Tibial artery (tissue), 4 donors: ENCODE data around the gene SPRR2A.
"Not testable (repeated sequence)": the region's sequence is repeated elsewhere in the genome, so short reads cannot be mapped to it uniquely, and the experiment has no call there.

Experiments used
- DNase-seq, 2 donors: peaks; one replicate each; pipeline ENCODE4 v3.0.0-alpha.2; 2019
- H3K27ac ChIP-seq, 2 donors: fragments of 200-600 bp; sonication (generic) in 1 of 2; 1 replicate in 1 of 2; 2 replicates in 1 of 2; pipeline ENCODE4 v1.5.1; 2018 to 2019; ENCODE audit warnings: mild to moderate bottlenecking in 1 of 2
- H3K27me3 ChIP-seq, 2 donors: fragments of 200-600 bp; sonication (generic) in 1 of 2; one replicate each; pipeline versions ENCODE4 v1.5.1 to v1.6.0; 2016 to 2019
- H3K36me3 ChIP-seq, 3 donors: fragments of 200-600 bp; sonication (generic) in 2 of 3; one replicate each; pipeline ENCODE4 v1.5.1; 2016 to 2019; ENCODE audit warnings: mild to moderate bottlenecking in 2 of 3
- H3K4me1 ChIP-seq, 4 donors: fragments of 200-600 bp; sonication (generic) in 2 of 4; 1 replicate in 3 of 4; 2 replicates in 1 of 4; pipeline ENCODE4 v1.5.1; 2016 to 2019
- H3K4me3 ChIP-seq, 2 donors: fragments of 200-600 bp; sonication (generic) in 1 of 2; 1 replicate in 1 of 2; 2 replicates in 1 of 2; pipeline ENCODE4 v1.5.1; 2018 to 2019; ENCODE audit warnings: mild to moderate bottlenecking in 2 of 2
- H3K9me3 ChIP-seq, 3 donors: fragments of 200-600 bp; sonication (generic) in 1 of 3; one replicate each; pipeline ENCODE4 v1.5.1; 2016 to 2019
- intact Hi-C: fragments of 100-400 bp; cut with DNase I; formaldehyde crosslinking; loops from one replicate; pipeline ENCODE4 v1.15.0; 2023; ENCODE audit warnings: low total_unique reads
- TF ChIP-seq, protein P1 (sequence below), 2 experiments: fragments of 200-600 bp in 1 of 2; fragments of 450-650 bp in 1 of 2; IDR thresholded peaks; one replicate each; pipeline ENCODE4 v1.5.1; 2017 to 2019; ENCODE audit warnings: antibody characterized with exemption in 2 of 2, mild to moderate bottlenecking in 1 of 2, moderate library complexity in 1 of 2

SPRR2A gene

DNA sequence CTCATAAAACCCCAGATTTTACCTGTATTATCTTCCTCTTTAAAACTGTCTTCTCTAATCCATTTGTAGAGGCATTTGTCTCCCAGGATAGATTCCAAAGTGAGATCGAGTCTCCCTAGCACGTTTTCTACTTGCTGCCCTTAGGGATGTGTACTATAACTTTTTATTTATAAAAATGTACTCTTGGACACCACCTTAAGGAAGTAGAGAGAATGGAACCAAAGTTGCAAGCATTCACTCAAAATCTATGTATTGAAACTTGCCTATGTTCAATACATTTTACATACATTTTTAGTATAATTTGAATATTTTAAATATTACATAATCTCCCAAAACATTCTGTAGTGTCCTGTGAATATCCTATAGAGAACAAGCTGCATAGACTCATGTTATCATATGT is 842 bp upstream of the SPRR2A start:
- intact Hi-C loops = no loop called here
- Histone ChIP-seq H3K4me1 (no peaks in the 10 kb centered on the region), H3K36me3 (no peaks in the 10 kb centered on the region), H3K27me3 (no peaks in the 10 kb centered on the region), H3K4me3 (no peak overlapping the region), H3K27ac (no peak overlapping the region), H3K9me3 (no peaks in the 10 kb centered on the region)
- no peak for DNase-seq
- TF ChIP-seq, protein P1, sequence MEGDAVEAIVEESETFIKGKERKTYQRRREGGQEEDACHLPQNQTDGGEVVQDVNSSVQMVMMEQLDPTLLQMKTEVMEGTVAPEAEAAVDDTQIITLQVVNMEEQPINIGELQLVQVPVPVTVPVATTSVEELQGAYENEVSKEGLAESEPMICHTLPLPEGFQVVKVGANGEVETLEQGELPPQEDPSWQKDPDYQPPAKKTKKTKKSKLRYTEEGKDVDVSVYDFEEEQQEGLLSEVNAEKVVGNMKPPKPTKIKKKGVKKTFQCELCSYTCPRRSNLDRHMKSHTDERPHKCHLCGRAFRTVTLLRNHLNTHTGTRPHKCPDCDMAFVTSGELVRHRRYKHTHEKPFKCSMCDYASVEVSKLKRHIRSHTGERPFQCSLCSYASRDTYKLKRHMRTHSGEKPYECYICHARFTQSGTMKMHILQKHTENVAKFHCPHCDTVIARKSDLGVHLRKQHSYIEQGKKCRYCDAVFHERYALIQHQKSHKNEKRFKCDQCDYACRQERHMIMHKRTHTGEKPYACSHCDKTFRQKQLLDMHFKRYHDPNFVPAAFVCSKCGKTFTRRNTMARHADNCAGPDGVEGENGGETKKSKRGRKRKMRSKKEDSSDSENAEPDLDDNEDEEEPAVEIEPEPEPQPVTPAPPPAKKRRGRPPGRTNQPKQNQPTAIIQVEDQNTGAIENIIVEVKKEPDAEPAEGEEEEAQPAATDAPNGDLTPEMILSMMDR (IDR thresholded peaks at IDR 0.05) = no peak

DNA sequence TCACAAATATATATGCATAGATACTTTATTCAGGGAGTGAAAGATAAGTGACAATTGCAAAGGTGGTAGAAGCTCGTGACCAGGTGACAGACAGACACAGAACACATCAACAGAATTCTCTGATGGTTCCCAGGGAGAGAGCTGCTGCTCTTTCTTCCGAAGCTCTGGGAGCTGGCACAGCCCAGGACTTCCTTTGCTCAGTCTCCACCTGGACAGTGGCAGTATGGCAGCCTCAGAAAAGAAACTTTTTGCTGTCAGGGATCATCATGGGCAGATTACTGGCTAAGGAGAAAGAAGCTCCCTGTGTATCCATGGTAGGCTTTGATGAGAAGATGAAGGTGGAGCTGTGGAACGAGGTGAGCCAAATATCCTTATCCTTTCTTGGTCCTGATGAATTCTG is 1.2 kb downstream of the SPRR2A start:
- DNase-seq, H3K4me1 ChIP-seq, intact Hi-C loops, H3K36me3 ChIP-seq, H3K4me3 ChIP-seq, H3K9me3 ChIP-seq, H3K27ac ChIP-seq, H3K27me3 ChIP-seq: not testable (repeated sequence)

DNA sequence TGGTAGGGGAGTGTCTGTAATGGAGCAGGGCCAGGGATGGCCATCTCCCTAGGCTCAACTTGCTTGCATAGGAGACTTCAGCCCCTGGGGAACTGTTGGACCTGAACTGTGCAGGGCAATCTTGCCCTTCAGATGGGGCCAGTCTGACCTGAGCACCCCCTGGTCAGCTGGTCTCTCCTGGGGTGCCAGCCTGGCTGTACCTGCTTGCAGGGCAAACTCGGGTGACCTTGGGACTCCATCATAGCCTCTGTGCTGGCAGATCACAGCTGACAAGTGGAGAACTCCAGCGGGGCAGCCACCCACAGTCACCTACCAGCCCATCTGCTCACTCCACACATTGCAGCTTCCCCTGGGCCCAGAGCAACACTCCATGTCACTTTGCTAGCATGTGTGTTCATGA is 8.1 kb downstream of the SPRR2A start:
- Histone ChIP-seq H3K4me1 (no peaks in the 10 kb centered on the region), H3K4me3 (no peak overlapping the region), H3K9me3 (peaks cover 0 to 2% (median 0%) of the 10 kb centered on the region in 3 donors), H3K36me3 (no peaks in the 10 kb centered on the region), H3K27me3 (no peaks in the 10 kb centered on the region), H3K27ac (no peak overlapping the region)
- no peak for DNase-seq
- TF ChIP-seq, protein P1 (IDR thresholded peaks at IDR 0.05) = no peak
- intact Hi-C loops = no loop called here

DNA sequence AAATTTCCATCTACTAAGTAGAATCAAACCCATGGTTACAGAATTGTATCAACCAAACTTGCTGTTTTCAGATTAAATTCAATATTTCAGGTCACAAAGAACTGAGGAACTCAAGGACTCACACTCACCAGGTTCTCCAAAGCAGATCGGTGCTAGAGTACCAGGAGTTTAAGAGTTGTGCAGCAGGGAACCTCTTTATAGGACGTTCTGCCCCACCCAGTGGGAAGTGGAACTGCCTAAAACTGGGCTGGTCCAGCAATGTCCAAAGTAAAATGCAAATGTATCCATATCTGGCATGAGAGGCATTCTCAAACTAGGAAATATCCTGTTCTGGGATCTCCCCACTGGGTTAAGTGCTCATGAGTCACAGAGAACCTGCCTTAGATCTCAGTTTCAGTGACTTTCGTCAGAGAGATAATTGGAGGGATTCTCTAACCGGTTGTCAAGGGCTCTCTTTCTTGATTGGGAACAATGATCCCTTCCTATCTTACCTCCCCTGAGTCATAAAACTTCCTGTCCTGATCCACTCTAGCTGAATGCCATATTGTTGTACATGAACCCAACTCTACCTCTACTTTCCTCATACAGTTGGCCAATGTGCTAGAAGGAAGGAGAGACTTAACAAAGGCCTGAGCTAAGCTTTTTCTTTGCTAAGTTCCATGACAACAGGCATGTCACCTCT is 16.2 kb downstream of the SPRR2A start, which contains the start of gene SPRR2D:
SPRR2D (minus strand) TSS at position 171 of the 682 bp plus-strand sequence. CDS start 774 bp downstream, outside the sequence.
- Histone ChIP-seq H3K27me3 (no peaks in the 10 kb centered on the region), H3K4me1 (no peaks in the 10 kb centered on the region), H3K9me3 (no peaks in the 10 kb centered on the region), H3K36me3 (no peaks in the 10 kb centered on the region), H3K27ac (no peak within 1 kb of the TSS), H3K4me3 (no peak within 1 kb of the TSS)
- intact Hi-C loops = no loop called here
- TF ChIP-seq, protein P1 (IDR thresholded peaks at IDR 0.05) = no peak
- DNase-seq = no peak

DNA sequence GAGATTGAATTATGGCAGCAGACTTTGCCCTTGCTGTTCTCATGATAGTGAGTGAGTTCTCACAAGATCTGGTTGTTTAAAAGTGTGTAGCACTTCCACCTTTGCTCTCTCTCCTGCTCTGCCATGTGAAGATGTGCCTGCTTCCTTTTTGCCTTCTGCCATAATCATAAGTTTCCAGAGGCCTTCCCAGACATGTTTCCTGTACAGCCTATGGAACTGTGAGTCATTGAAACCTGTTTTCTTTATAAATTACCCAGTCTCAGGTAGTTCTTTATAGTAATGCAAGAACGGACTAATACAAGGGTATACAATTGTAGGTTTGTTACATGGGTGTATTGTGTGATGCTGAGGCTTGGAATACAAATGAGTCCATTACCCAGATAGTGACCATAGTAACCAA is 22.1 kb downstream of the SPRR2A start:
- Histone ChIP-seq H3K9me3 (no peaks in the 10 kb centered on the region), H3K27ac (no peak overlapping the region), H3K4me1 (no peaks in the 10 kb centered on the region), H3K4me3 (no peak overlapping the region), H3K27me3 (no peaks in the 10 kb centered on the region), H3K36me3 (no peaks in the 10 kb centered on the region)
- TF ChIP-seq, protein P1 (IDR thresholded peaks at IDR 0.05) = no peak
- DNase-seq = no peak
- intact Hi-C loops = no loop called here

DNA sequence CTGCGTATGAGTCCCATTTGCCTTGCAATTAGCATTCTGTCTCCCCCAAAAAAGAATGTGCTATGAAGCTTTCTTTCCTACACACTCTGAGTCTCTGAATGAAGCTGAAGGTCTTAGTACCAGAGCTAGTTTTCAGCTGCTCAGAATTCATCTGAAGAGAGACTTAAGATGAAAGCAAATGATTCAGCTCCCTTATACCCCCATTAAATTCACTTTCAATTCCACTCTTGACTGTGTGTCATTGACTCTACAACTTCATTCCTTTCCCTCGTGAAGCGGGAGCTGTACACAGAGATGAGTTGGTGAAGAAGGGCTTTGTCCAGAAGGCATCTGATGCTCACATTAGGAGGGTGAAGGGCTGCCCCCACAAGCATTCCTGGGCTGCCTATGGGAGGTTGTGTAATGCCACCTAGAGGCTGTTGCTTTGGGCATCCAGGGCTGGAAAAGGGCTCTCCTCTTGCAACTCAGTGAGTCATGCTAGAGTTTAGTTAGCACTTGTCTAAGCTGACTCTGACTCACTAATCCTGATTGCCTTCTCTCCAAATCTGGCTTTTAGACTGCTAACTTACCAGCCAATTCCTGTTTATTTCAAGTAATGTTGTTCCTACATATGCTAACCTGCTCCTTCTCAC is 24.5 kb downstream of the SPRR2A start:
- intact Hi-C loops = no loop called here
- DNase-seq = no peak
- TF ChIP-seq, protein P1 (IDR thresholded peaks at IDR 0.05) = no peak
- no peaks in the 10 kb centered on the region for H3K4me1 ChIP-seq
- no peaks in the 10 kb centered on the region for H3K36me3 ChIP-seq
- no peak overlapping the region for H3K27ac ChIP-seq
- no peaks in the 10 kb centered on the region for H3K9me3 ChIP-seq
- H3K27me3 ChIP-seq = no peaks in the 10 kb centered on the region
- H3K4me3 ChIP-seq = no peak overlapping the region
